ENCODE data around the gene PDXP.
A peak's percentile ranks its signal among the peaks of the same experiment; 100 is the strongest.
"Not testable (repeated sequence)": the region's sequence is repeated elsewhere in the genome, so short reads cannot be mapped to it uniquely, and the experiment has no call there.

The PDXP gene

DNA sequence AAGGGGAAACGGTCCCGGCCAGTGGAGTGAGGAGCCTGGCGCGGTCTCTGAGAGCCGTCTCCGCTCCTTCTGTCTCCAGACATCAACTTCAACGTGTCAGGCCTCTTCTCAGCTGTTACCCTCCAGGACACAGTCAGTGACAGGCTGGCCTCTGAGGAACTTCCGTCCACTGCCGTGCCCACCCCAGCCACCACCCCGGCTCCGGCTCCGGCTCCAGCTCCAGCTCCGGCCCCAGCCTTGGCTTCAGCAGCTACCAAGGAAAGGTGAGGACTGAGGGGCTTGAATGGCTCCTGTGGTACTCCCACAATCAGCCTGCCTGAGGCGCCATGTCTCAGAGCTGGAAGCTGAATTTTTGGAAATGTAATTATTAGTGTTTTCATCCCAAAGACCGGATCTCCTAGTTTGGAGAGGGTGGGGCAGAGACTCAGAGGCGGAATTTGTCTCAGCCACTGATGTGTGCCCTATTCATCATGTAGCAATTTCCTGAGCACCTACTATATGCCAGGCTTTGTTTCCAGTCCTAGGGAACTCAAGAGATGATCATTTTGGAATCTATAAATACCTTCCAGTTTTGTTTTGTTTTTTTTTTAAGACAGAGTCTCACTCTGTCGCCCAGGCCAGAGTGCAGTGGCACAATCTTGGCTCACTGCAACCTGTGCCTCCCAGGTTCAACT lies 7.9 kb upstream of the PDXP start:
- no peak for DNase-seq

DNA sequence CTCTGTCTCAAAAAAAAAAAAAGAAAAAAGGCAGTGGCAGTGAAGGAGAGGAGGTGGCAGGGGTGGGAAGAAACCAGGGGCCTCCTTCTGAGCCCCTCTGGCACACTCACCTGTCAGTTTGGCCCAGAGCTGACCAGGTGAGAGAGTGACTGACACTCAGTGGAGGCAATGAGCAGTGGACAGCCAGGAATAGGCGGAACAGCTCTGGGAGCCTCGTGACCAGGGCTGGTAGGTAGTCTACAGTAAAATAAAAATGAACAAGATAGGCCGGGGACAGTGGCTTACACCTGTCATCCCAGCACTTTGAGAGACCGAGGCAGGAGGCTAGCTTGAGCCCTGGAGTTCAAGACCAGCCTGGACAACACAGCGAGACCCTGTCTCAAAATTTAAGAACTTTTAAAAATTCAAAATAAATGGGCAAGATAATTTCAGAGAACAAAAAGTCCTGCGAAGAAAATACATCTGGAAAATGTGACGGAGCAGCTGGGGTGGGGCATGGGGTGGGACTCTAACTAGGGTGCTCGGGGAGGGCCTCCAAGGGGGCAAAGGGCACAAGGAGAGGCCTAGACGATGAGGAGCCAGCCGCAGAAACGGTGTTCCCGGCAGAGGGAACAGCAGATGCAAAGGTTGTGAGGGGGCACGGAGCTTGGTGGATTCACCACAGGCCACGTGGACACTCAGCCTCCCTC lies 3.8 kb upstream of the PDXP start:
- no peak for DNase-seq

DNA sequence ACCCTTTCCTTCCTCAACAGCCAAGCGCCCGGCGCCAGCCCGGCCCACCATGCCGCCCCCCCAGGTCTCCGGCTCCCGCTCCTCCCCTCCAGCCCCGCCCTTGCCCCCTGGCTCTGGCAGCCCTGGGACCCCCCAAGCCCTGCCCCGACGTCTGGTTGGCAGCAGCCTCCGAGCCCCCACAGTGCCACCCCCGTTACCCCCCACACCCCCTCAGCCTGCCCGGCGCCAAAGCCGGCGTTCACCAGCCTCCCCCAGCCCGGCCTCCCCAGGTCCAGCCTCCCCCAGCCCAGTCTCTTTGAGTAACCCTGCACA lies 3.3 kb upstream of the PDXP start:
- DNase-seq = no peak

DNA sequence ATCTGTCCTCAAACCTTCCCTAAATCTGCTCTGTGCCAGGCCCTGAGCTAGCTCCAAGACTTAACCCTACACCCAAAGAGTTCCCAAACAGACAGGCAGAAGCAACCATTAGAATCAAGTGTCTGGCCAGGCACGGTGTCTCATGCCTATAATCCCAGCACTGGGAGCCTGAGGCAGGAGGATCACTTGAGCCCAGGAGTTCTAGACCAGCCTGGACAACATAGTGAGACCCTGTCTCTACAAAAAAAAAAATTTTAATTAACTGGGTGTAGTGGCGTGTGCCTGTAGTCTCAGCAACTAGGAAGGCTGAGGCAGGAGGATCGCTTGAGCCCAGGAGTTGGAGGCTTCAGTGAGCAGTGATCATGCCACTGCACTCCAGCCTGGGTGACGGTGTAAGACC lies 1.9 kb upstream of the PDXP start:
- DNase-seq = not testable (repeated sequence)

DNA sequence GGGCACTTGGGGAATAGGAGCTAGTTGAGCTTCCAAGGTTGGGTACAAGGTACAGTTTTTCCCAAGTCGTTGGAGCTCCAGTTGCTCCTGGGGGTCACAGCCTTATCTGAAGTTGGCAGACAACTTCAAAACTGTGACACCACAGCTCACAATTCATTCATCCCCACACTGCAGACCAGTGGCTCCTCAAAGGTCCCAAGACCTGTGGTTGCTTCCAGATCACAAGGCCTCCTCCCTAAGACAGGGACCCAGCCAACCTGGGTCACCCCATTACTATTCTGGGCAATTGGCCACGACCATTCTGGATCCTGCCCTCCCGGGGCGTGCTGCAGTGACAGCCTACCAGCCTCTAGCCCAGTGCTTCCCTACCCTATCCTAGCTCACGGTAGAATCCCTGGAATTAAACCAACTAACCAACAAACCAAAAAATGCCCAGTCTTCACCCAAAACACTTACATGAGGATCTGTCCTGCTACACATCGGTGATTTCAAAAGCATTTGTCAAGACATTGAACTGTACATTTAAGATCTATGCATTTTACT lies 862 bp upstream of the PDXP start:
- no peak for DNase-seq

DNA sequence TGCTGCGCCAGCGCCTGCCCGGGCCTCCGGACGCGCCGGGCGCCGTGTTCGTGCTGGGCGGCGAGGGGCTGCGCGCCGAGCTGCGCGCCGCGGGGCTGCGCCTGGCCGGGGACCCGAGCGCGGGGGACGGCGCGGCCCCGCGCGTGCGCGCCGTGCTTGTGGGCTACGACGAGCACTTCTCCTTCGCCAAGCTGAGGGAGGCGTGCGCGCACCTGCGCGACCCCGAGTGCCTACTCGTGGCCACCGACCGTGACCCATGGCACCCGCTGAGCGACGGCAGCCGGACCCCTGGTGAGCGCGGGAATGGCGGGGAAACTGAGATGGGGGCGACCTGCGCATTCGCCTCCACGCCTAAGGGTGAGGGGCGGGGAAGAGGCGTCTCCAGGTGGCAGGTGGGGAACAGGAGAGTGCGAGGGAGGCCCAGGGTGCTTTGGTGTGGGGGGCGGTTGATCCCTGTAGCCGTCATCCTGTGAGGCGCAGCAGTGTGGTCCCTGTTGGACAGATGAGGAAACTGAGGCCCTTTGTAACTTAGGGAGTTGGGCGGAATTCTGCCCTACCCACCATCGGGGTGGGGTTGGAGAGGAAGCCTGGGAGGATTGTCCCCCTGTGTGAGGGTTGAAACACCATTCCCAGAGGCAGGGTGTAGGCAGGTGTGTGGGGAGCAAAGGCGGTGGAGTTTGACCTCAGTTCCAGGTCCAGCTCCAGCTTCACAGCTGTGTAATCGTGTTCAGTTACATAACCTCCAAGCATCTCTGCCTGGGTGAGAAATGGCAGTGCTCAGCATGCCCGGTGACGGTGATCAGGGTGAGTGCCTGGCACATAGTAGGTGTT lies 758 bp downstream of the PDXP start:
- no peak for DNase-seq

DNA sequence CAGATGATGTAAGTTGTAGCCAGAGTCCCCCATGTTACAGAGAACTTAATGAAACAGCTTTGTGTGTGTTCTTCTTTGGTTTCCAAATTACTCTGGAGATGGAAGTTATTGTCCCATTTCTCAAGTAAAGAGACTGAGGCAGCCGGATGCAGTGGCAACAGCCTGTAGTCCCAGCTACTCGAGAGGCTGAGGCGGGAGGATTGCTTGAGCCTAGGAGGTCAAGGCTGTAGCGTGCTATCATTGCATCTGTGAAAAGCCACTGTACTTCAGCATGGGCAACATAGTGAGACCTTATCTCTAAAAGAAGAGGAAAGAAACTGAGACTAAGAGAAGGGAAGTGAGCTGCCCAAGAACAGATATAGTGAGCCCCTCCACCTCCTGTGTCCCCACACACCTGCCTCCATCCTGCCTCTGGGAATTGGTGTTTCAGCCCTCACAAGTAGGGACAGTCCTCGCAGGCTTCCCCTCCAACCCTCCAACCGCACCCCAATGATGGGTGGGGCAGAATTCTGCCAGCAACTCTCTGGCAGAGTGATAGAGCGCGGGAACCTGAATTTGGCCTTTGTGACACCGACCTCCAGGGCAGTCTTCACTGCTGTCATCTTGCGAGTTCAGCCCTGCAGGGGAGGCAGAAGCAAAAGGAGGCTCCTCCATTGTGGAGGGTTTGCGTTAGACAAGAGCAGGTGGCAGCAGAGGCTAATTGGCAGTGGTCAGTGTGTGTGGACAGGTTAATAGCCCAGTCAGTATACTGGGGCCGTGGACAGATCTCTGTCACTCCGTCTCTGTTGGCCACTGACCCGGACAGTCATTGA lies 1.6 kb downstream of the PDXP start:
- DNase-seq = no peak

DNA sequence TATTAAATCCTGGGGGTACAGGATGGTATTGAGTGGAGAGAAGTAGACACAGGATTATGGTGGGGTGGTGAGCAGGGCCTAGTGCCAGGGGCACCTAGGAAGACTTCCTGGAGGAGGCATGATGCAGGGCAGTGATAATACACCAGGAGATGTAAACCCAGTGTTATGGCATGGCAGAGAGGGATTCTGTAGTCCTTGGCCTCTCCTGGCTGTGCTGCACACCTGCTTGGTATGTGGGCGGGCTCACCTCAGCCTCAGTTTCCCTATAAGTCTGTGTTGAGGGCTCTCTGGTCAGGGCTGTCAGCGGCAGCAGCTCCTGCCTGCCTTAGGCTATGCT lies 2.2 kb downstream of the PDXP start:
- DNase-seq = no peak

DNA sequence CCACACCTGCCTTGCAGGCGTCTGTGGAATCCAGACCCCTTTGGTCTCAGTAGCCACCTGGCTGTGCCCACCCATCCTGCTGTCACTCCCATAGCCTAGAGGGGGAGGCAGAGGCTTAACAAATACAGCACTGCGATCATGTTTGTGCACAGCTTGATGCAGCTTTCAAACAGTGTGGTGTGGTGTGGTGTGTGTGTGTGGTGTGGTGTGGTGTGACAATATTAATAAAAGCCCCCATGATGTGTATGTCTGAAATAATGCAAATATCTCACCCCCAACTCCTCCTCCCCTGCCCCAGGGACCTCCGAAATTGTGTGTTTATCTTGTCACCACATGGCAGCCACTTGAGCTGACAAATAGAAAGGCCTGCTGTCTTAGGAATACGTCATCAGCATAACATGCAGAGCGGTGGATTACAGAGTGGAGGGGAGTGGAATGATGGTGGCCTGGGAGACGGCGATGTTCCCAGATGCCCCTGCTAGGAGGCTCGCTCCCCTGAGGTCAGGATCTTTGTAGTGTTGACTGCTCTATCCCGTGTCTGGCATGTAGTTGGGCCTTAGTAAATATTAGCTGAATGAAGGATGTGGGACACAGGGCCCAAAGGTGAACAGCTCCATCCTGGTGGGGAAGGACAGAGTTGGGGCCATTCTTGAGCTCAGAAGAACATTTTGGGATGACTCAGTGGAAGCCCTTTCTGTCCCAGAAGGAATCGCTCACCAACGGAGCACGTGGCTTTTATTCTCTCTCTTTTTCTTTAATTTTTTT lies 2.8 kb downstream of the PDXP start:
- no peak for DNase-seq

DNA sequence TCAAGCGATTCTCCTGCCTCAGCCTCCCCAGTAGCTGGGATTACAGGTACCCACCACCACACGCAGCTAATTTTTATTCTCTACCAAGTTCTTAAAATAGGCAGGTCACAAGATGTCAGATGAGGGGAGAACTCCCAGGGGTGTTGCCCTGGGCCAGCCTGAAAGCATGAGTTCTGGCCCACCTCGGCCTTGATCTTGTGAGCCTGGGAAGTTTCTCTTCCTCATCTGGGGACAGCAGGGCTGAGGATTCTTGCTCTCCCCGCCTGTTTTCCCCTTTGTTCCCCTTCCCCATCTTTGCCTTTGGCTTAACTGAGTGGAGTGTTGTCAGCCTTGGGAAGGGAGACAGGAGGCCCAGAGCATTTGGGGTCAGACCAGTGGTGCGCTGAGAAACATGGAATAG lies 3.5 kb downstream of the PDXP start:
- DNase-seq = no peak

DNA sequence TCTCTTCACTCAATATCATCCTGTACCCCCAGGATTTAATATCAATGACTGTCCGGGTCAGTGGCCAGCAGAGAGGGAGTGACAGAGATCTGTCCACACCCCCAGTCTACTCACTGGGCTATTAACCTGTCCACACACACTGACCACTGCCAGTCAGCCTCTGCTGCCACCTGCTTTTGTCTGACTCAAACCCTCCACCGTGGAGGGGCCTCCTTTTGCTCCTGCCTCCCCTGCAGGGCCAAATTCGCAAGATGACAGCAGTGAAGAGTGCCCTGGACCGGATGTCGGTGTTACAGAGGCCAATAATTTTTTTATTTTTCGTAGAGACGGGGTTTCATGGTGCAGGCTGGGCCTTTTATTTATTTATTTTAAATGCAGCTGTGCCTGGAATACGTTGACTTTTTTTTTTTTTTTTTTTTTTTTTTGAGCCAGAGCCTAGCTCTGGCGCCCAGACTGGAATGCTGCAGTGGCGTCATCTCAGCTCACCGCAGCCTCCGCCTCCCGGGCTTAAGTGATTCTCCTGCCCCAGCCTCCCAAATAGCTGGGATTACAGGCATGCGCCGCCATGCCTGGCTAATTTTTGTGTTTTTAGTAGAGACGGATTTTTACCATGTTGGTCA lies 5.1 kb downstream of the PDXP start:
- DNase-seq = no peak

DNA sequence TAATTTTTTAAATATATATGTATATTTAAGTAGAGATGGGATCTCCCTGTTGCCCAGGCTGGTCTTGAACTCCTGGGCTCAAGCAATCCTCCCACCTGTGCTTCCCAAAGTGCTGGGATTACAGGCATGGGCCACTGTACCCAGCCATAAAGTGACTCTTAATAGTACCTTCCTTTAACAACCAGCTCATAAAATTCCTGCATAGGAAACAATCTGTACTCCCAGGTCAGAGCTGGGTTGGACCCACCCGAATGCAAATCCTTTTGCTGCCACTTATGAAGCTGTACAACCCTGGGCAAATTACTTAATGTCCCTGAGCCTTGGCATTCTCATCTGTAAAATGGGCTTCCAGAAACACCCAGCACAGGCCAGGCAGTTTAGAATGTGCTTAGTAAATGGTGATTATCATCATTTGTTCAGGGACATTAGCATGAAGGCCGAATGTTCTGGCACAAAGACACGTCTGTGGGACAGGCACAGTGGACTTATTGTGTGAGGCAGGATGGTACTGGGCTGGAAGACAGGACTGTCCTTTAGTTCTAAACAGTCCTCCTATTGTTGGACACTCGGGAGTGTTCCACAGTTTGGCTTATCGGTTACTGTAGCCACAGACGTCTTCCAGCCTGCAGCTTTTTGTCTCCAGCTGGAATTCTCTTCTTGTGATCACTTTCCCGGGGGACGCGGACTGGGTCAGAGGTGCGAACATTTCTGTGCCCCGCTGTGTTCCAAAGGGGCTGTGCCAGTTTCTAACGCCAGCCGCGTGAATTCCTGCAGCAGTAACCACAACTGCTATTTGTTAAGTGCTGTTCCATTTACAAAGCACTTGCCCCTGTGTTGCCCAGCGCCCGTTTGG lies 6.0 kb downstream of the PDXP start:
- no peak for DNase-seq

DNA sequence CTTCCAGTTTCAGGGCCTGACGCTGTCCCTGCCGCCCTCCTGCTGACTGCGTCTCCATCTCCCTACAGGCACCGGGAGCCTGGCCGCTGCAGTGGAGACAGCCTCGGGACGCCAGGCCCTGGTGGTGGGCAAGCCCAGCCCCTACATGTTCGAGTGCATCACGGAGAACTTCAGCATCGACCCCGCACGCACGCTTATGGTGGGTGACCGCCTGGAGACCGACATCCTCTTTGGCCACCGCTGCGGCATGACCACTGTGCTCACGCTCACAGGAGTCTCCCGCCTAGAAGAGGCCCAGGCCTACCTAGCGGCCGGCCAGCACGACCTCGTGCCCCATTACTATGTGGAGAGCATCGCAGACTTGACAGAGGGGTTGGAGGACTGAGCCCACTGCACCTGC lies 7.0 kb downstream of the PDXP start:
- no peak for DNase-seq

DNA sequence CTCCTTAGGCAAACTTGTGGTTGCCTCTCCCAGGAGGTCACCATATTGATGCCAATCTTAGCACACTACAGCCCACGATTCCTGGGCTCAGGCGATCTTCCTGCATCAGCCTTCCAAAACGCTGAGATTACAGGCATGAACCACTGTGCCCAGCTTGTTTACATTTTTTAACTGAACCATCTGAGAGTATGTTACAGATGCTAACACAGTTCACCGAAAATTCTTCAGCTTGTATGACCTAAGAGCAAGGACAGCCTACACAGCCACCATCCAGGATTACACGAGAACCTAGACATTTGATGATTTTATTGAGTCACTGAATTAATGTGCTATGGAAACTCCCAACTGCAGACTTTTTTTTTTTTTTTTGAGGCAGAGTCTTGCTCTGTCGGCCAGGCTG lies 11.1 kb downstream of the PDXP start:
- no peak for DNase-seq

DNA sequence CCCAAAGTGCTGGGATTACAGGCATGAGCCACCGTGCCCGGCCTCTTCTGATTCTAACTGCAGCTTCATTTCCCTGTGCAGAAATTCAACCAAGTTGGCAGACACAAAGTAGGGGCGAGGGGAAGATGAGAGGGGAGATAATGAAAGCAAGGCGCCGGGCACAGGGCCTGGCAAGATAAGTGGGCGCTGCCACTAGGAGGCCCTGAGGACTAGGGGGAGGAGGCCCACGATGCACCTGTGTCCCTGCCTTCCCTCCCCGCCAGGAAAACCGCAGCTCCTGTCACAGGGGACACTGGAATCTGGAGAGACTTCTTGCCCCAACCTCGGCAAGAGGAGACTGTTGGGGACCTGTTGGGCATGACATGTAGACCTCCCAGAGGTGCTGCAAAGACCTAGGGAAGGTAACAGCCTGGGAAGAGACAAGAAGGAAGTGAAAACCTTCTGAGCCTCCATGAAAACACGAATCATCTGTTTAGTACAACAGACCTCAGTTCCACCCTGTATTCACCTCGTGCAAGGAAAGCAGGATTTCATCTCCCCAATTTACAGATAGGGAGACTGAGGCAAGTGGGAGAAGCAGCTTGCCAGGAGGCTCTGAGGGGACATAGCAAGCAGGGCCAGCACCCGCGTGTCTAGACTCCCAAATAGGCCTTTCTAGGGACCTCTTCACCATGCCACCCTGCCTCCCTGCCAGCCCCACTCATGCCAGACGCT lies 13.8 kb downstream of the PDXP start:
- DNase-seq = no peak

DNA sequence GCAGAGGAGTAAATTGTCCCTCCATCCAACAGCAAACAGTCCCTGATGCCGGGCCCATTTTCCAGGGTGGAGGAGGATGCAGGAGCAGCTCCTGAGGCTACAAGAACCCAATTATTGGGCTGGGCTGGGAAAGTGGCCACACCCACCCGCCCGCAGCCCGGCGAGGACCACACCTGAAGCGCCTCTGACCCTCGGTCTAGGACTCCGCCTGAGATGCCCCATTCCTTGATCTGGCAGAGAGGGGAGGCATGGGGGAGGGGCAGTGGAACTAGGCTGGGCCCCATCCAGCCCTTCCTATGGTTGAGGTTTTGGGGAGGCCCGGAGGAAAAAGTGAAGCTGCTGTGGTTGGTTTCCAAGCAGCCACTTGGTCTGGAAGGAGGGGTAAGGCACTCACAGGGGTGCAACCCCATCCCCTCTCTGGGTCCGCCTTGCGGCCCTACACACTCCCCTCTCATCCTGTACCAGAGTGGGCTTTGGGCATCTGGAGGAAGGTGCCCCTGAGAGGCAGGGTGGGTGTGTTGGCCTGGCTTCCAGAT lies 14.5 kb downstream of the PDXP start:
- DNase-seq = no peak

DNA sequence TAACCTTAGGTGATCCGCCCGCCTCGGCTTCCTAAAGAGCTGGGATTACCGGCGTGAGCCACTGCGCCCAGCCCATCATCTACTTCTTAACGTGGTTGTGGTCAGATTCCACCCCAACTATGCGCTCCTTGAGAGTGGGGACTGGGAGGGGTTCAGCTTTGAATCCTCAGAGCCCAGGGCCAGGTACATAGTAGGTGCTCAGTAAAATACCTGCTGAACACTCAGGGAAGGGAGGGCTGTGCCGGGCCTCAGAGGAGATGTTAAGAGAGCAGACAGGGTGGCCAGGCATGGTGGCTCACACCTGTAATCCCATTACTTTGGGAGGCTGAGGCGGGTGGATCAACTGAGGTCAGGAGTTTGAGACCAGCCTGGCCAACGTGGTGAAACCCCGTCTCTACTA lies 15.7 kb downstream of the PDXP start:
- no peak for DNase-seq

DNA sequence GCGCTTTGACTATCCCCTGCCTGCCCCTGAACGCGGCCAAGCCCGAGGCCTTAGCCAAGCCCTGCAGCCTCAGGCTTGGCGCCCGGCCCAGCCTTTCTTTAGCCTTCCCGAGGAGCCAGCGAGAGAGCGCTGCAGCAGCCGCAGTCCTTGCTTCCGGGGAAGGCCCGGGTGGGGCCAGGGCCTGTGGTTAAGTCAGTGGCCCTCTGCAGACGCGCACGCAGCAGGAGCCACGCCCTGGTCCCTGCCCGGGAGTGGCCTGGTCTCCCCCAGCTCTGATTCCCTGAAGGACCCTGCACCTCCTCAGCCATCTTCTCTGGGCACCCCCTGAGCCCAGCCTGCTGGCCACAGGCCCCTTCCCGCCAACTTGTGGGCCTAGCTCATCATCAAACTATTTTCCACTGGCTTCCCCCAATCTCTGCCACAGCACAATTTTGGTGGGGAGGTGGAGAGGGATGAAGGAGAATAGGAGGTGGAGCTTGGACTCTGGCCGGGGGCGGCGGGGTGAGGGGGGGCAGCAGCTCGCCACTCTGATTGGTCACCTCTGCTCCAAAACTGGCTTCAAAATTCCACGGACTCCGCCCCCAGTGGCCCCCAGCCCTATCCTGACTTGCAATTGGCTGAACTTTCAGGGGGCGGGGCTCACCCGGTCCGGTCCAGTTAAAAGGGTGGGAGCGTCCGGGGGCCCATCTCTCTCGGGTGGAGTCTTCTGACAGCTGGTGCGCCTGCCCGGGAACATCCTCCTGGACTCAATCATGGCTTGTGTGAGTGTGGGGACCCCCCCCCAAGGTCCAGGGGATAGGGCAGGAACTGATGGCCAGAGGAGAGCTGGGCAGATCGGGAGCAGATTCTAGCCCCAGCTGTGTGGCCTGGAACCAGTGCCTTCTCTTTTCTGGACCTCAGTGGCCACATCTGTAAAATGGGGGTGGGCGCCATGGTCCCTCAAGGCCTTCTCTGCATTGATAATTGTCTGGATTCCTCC lies 16.7 kb downstream of the PDXP start, which contains the start of gene LGALS1:
Gene LGALS1 (plus strand): TSS at position 686 of the 979 bp plus-strand sequence. CDS start 67 bp downstream, at position 753.
- peak; percentile 67 for DNase-seq

All from KG1 (cell line).